Subcutaneous adipose tissue (tissue), 4 donors: ENCODE results near the gene DHRS3. TPM values are rescaled to one million over a fixed set of nuclear protein-coding genes. Genes with fewer than 3 reads are reported as not detected.

Experiments used
- total RNA-seq, 4 donors: library from RNA; depleted of rRNA; stranded (reverse); fragments of >200 nt; gene quantifications; one replicate each; pipeline ENCODE4 v1.1.0, GENCODE V29; 2016
- TF ChIP-seq, protein P1 (sequence below): fragments of 450-650 bp; IDR thresholded peaks from one replicate; pipeline ENCODE4 v1.5.1; 2016; ENCODE audit warnings: low read depth, mild to moderate bottlenecking, control low read depth, antibody characterized with exemption, moderate library complexity

Gene DHRS3
- total RNA-seq, 4 donors from 2014 or later, result 147 to 406 (median 256) TPM

DNA sequence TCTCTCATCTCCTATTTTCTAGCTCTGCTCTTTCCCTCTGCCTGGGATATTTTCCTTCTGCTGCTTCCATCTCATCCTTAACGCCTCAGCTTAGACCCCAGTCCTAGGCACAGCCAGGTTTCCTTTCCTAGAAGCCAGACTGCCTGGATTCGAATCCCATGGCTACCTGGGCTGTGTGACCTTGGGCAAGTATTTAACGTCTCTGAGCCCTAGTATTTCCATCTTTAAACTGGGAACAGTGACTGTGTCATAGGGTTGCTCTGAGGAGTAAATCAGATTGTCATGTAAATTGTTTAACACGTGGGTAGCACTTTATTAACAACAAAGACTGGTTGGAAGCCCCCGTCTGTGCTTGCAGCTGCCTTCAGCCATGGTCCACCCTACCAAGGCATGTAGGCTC lies 18.4 kb downstream of the DHRS3 start:
- TF ChIP-seq, protein P1, sequence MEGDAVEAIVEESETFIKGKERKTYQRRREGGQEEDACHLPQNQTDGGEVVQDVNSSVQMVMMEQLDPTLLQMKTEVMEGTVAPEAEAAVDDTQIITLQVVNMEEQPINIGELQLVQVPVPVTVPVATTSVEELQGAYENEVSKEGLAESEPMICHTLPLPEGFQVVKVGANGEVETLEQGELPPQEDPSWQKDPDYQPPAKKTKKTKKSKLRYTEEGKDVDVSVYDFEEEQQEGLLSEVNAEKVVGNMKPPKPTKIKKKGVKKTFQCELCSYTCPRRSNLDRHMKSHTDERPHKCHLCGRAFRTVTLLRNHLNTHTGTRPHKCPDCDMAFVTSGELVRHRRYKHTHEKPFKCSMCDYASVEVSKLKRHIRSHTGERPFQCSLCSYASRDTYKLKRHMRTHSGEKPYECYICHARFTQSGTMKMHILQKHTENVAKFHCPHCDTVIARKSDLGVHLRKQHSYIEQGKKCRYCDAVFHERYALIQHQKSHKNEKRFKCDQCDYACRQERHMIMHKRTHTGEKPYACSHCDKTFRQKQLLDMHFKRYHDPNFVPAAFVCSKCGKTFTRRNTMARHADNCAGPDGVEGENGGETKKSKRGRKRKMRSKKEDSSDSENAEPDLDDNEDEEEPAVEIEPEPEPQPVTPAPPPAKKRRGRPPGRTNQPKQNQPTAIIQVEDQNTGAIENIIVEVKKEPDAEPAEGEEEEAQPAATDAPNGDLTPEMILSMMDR, result no peak

DNA sequence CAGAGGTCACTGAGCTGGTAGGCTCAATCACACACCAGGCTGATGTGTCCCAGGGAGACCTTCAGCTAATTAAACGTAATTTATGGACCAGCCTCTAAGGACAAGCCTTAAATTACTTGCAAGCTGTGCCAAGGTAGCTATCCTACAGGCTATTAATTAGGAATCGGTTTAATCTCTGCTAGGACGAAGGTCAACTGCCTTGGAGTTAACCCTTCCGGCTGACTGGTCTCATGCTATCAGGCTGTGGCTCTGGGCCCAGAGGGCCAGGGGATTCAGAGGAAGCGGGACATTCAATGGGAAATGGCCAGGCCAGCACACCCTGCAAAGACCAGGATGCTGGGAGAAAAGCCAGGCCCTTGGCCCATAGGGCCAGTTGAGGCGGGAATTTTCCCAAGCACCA lies 19.0 kb downstream of the DHRS3 start:
- TF ChIP-seq, protein P1, result no peak

DNA sequence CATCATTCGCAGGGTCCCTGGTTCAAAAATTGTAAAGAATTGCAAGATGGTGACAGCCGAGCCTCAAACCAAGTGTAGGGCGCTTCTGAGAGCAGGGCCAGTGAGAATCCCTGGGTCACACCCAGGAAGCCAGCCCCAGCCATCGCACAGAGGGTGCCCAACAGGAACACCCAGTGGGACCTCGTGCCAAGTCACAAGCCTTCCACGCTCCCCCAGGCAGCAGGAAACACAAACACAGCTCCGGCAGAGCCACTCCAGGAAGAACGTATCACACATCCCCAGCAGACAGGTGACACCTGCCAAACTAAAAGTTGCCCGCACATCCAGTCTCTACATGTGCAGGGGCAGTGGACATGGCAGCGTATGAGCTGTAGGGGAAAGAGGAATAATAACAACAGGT lies 20.2 kb downstream of the DHRS3 start:
- TF ChIP-seq, protein P1, result no peak

DNA sequence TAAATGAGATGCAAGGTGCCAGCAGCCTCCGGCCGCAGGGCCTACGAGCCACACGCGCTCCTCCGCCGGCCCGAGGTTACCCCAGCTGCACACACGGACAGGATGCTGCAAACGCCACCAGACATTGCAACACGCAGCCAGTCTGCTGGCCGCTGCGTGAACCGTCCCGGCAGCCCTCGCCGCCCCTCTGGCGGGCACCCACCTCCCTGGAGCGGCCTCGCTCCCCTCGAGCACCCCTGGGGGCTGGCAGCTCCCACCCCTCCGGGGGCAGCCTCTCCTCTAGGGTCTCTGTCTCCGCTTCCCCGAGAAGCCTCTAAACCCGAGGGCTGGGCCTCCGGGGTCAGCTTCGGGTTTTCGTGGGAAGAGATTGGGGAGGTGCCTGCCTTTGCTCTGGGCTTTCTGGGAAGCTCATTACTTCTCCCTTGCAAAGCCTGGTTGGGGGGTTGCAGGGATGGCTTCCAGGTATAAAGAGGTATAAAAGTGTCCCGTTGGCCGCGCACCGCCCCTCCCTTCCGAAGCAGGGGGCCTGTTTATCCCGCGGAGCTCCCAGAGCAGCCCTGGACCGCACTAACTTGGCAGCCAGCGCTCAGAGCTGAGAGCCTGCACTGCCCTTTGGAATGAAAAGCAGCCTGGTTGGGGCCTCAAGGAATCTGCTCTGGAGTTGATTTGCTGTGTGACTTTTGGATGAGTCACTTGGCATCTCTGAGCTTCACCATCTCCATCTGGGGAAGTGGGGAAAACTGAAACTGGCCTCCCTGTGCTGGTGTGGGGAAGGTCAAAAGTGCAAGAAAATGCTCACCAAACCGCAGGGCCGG lies 21.8 kb downstream of the DHRS3 start:
- TF ChIP-seq, protein P1, result no peak

DNA sequence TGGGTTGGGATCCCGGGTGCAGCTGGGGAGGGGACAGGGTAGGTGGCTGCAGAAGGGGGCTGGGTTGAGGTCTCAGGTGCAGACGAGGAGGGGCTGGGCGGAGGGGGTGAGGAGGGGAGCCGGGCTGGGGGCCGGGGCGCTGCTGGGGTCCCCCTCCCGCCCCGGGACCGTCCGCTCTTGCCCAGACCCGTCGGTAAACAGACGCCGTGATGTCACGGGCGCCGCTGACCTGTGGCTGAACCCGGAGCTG lies 22.3 kb downstream of the DHRS3 start:
- TF ChIP-seq, protein P1, result no peak

DNA sequence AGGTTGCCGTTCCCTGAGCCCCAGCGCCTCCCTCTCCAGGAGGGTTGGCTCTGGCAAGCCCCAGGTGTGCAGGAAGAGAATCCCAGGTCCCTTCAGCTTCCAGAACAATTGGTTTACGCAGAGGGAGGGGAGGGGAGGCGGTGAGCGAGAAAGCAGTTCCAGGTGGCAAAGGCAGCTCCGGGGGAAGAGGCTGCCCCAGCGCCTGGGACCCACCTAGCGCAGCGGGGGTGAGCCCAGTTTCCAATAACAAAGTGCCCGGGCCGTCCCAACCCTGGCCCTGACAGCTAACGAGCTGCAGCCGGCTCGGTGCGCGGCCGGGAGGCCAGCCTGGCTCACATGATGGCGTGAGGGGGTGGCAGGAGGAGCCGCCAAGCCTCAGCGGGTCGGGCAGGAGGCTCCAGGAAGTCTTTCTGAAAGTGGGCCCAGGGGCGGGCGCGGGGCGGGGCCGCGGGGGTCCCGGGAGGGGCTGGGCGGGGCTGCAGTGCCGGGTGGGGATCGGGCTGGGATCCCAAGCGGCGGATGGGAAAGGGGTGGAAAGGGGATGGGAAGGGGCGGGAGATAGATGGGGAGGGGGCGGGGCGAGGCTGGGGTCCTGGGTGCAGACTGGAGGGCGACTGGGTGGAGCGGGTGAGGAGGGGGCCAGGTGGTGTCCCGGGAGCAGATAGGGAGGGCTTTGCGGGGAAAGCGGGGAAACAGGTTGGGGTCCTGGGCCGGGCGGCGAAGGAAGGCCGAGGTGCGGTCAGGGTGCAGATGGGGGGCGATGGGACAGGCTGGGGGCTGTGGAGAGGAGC lies 22.8 kb downstream of the DHRS3 start:
- TF ChIP-seq, protein P1, result no peak

DNA sequence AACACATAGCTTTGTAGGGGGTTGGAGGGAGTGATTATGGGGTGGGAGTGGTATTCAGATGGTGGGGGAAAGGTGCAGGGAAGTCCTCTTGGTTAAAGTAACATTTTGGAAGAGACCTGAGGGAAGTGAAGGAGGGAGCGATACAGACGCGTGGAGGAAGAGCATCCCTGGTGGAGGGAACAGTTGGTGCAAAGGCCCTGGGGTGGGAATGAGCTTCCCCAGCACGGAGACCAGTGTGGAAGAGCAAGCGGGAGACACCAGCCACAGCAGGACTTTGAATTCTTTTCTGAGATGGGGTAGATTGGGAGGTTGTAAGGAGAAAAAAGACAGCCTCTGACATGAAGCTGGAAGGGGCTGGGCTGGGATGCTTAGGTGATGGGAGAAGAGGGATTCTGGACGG lies 23.5 kb downstream of the DHRS3 start:
- TF ChIP-seq, protein P1, result no peak
